HG02642 (cell line): ENCODE data around the gene ABCC3.

ENCODE experiments used
- ATAC-seq: cut with Tn5 transposase; IDR thresholded peaks from one replicate; pipeline ENCODE4 v1.9.1; 2021; ENCODE audit warnings: mild to moderate bottlenecking; ENCODE audit not compliant: unreplicated experiment, poor library complexity

Gene ABCC3

DNA sequence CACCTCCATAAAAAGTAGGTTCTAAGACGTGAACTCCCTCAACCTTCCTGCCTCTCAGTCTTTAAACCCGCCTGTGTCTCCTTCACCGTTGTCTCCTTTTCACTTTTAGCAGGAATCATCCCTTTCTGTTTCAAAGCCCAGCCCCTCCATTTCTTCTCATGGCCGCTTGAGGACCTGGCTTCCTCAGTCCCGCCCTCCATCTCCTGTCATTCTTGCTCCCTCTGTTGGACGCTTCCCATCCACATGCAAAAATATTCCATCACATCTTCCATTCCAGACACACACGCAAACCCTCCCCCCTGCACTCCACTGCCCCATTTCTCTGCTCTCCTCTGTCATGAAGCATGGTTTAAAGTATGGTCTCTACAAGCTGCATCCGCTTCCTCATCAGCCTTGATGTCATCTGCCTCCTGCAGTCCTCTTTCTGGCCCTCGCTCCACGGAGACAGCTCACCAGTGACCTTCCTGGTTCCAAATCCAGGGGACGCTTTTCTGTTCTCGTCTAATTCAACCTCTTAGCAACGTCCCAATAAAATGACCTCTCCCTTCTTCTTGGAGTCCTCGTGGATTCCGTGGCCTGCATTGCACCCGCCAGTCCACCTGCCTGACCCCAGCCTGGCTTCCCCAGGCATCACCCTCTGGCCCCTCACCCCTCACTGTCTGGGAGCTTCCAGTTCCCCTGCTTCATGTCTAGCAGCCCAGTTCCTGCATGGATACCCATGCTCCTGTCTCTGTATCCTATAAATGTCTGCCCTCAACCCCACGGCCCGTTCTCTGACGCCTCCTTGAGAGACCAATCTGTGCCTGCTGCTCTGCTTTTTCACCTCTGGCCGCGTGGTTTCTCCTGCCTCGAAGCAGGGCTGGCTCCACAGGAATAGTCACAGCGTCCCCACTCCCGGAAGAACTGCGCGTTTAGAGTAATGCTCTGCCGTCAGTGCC lies 46.9 kb downstream of the ABCC3 start:
- no peak for ATAC-seq

DNA sequence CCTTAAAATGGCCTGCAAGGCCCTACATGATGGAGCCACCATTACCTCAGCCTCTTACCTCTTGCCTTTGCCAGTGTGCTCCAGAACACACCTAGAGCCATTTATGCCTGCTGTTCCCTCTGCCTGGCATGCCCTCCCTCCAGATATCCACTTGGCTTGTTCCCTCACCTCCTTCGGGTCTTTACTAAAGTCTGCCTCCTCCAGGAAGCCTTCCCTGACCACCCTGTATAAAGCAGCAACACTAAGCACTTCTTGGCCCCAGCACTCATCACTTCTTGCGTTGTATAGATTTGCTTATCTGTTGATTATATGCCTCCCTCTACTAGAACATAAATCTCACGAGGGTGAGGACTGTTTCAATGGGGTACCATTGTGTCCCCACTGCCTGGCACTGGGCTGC lies 47.8 kb downstream of the ABCC3 start:
- ATAC-seq, result no peak

DNA sequence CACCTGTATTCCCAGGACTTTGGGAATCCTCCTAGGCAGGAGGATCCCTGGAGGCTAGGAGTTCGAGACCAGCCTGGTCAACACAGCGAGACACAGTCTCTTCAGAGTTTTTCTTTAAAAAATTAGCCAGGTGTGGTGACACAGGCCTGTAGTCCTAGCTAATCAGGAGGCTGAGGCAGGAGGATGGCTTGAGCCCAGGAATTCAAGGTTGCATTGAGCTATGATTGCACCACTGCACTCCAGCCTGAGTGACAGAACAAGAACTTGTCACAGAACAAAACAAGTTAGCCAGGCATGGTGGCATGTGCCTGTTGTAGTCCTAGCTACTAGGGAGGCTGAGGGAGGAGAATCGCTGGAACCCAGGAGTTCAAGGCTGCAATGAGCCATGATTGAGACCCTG lies 48.3 kb downstream of the ABCC3 start:
- no peak for ATAC-seq

DNA sequence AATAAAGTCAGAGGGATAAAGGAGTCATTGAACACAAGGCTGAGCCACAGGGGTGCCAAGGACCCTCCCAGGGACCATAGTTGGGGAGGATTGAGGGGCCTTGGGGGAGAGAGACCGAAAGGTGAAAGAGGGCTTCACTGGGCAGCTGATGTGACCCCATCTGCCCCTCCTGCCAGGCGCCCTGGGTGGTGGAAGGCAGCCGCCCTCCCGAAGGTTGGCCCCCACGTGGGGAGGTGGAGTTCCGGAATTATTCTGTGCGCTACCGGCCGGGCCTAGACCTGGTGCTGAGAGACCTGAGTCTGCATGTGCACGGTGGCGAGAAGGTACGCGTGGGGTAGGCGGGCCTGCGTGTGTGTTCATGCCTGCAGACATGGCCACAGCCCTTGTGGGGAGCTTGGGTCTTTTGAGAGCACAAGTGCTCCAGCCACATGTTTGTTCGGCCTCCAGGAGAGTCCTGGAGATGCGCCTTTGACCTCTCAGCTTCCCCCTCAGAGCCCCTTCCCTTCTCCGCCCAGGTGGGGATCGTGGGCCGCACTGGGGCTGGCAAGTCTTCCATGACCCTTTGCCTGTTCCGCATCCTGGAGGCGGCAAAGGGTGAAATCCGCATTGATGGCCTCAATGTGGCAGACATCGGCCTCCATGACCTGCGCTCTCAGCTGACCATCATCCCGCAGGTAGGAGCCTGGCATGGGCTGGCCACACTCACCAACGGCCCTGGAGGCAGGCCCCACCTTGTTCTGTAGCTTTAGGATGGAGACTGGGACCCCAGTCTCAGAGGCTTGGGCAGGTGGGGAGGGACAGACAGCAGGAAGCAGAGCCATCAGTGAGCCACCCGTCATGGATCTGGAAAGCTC lies 49.0 kb downstream of the ABCC3 start:
- no peak for ATAC-seq

DNA sequence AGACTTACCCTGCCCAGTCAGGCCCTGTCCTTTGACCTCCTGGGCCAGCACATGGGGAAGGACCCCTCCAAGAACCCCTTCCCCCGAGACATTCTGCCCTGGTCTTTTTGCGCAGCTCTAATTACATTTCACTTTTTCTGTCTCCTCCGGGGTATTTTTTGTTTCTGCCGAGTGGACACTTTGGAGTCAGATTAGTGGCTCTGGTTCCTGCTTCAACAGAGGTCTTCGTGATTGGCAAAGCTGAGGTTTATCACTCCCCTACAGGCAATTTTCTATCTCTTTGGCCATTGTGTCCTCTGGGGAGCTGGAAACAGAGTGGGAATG lies 49.6 kb downstream of the ABCC3 start:
- no peak for ATAC-seq

DNA sequence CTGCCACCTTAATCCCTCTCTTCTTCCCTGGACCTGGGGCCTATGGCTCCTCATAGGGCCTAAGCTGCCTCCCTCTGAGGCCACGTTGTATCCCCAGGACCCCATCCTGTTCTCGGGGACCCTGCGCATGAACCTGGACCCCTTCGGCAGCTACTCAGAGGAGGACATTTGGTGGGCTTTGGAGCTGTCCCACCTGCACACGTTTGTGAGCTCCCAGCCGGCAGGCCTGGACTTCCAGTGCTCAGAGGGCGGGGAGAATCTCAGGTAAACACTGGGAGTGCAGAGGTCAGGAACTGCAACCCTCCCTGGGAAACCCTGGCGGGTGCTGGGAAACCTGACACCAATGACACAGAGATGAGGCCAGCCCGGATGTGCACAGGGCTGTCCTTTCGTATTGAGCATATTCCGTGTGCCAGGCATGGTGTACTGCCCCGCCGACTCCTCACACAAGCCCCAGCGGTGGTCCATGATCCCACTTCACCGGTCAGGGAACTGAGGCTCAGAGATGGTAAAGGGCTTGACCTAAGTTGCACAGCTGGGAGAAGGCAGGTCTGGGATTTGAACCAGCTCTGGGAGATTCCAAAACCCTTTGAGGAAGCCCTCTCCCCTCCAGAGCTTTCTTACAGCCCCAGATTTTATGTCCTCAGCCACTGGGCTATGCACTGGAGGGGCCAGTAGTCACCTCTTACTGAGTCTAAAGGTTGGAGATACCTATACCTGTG lies 50.1 kb downstream of the ABCC3 start:
- ATAC-seq, result no peak

DNA sequence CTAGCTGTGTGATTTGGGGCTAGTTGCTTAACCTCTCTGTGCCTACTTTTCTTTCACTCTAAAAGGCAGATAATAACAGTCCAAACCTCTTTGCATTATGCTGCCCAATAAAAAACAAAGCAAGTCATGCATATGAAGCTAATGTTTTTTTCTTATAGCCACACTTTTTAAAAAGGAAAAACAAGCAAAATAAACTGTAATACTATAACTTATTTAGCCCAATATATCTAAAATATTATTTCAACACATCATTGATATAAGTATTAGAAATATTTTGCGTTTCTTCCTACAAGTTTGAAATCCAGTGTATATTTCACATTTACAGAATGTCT lies 50.6 kb downstream of the ABCC3 start:
- ATAC-seq, result no peak

DNA sequence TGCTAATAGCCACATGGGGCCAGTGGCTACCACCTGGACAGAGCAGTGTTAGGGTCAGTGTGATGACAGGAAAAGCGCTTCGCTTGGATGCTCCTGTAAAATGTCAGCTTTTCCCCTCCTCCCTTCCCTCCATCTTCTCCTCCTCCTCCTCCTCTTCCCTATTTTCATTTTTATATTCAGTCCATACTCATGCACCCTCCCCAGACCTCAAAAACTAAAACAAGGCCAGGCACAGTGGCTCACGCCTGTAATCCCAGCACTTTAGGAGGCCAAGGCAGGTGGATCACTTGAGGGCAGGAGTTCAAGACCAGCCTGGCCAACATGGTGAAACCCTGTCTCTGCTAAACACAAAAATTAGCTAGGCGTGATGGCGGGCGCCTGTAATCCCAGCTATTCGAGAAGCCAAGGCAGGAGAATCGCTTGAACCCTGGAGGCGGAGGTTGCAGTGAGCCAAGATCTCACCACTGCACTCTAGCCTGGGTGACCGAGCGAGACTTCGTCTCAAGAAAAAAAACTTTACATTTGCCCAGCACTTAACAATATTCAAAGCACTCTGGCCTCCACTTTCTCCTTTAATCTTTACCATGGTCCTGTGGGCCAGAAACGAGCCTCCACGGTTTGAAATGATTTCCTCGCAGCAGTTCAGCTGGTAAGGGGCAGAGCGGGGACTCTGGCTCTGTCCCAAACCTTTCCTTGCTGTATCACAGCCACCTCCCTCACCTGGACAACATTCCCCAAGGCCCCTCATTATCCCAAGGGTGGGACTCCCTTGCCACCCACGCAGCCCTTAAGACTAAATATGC lies 51.2 kb downstream of the ABCC3 start:
- ATAC-seq, result no peak

DNA sequence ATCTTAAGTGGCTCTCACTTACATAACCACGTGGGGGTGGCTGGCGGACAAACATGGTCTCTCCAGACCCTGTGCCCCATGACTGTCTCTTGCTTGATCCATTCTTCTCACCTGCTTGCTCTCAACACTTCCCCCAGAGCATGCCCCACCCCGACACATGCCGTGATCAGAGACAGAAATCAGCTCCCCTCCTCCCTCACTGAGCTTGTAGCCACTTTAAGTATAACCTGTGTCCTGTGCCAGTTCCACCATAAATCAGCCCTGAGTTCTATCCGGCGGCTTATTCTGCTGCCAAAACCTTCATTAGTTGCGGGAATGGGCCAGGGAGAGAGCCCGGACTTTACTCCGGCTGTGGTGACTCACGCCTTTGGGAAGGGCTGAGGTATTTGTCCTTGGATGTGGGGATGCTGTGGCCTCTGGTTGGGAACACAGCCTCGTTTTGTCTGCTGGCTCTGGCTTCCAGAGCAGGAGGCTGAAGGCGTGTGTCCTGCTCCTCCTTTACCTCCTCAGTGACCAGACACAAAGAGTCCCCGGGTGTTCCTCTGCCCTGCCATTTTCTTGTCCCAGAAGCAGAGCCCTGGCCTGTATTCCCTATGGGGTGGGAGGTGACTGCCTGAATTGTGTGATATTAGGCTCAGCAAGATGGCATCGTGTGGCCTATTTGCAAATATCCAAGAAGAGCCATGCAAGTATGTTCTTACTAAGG lies 52.0 kb downstream of the ABCC3 start:
- no peak for ATAC-seq

DNA sequence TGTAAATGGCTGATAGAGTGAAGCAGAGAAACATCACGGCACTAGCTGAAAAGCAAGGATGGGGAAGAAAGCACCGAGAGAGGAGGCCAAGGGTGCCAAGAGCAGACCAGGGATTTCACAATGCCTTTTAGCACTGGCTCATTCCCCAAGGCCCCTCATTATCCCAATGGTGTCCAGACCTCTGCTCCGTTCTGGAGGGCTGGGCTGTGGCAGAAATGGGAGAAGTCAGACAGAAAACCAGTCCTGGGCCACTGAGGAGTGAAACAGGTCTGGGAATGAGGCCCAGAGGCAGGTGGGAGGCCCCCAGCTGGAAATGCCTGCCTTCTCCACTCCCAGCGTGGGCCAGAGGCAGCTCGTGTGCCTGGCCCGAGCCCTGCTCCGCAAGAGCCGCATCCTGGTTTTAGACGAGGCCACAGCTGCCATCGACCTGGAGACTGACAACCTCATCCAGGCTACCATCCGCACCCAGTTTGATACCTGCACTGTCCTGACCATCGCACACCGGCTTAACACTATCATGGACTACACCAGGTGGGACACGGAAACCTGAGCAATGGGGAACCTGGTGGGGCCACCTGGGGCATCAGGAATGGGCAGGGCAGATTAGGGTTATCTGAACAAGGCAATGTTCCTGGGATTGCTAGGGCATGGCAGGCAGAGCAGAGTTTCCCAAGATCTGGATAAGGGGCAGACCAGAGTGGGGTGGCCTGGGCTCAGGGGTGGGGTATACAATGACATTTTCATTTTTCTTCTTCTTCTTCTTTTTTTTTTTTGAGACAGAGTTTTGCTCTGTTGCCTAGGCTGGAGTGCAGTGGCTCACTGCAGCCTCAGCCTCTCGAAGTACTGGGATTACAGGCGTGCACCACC lies 52.8 kb downstream of the ABCC3 start:
- ATAC-seq, result no peak

DNA sequence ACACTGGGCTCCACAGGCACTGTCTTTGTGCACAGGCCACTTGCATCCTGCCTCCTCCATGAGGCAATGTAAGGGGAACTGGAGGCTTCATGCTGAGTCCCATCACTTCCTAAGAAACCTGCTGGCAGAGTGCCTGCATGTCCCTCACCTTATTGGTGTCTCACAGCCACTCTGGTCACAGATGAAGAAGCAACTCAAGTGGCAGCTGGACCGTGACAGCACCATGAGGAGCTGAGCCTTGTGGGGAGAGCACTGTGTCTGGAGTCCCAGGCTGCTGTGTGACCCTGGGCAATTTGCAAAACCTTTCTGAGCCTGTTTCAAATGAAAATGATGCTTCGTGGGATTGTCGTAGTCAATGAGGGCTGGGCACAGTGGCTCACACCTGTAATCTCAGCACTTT lies 53.6 kb downstream of the ABCC3 start:
- no peak for ATAC-seq

DNA sequence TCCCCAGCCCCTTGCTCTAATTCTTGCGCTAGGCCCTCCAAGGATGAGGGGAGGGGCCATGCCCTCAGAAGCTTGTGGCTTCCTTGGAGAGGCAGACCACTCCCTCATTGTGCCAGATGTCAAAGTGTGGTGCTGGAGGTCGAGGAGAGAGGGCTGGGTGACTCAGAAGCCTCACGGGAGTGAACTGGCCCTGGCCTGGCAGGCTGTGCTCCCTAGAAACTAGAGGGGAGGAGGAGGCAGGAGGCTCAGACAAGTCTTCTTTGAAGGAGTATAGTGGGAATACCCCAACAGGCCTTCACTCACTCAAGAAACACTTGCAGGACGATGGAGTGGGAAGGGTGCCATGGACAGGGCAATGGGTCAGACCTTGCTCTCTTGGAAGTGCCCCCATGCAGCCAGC lies 54.6 kb downstream of the ABCC3 start:
- no peak for ATAC-seq

DNA sequence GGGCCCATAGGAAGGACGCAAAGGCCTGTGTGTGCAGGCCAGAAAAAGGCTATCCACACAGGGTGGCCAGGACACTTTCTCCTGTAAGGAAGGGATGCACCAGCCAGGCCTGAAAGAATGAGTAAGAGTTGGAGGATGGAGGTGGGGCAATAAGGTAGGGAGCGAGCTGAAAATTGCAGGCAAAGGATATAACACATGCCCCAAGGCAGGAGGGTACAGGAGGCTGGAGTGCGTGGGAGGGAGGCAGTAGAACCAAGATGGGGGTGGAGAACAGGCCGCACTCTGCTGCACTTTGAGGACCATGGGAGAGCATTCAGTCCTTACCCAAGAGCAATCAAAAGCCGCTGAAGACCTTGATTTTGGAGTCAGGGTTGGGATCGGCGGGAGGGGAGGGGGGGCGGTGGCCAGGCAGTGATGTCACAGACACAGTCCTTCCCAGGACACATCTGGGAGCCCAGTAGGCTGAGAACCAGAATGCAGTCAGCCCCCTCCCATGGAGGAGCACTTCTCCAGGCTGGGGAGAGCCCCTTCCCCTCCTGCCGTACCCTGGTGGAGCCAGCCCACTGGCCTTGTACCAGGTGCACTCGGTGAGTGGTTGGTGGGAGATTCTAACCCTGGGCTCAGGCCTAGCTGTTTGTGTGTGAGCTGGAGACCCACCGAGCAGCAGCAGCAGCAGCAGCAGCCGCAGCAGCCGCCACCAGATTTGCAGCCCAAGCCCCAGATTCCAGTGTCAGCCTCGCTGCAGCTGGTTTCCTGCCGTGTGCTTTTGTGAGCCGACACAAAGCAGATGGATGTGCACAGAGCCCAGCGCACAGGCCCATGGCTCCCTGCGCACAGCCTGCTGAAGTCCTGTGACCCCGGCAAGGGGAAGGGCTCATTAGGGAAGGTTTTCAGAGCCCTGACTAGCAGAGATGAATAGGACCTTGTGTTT lies 55.5 kb downstream of the ABCC3 start:
- no peak for ATAC-seq

DNA sequence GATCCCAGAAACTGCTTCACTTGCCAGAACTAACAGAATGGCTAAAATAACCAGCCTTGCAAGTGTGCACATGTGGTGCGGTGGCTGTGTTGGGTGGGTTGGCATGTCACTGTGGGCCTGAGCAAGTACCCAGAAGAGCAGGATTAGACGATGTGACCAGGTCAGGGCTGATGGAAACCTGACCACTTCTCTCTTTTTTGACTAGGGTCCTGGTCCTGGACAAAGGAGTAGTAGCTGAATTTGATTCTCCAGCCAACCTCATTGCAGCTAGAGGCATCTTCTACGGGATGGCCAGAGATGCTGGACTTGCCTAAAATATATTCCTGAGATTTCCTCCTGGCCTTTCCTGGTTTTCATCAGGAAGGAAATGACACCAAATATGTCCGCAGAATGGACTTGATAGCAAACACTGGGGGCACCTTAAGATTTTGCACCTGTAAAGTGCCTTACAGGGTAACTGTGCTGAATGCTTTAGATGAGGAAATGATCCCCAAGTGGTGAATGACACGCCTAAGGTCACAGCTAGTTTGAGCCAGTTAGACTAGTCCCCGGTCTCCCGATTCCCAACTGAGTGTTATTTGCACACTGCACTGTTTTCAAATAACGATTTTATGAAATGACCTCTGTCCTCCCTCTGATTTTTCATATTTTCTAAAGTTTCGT lies 56.3 kb downstream of the ABCC3 start:
- ATAC-seq, result no peak

DNA sequence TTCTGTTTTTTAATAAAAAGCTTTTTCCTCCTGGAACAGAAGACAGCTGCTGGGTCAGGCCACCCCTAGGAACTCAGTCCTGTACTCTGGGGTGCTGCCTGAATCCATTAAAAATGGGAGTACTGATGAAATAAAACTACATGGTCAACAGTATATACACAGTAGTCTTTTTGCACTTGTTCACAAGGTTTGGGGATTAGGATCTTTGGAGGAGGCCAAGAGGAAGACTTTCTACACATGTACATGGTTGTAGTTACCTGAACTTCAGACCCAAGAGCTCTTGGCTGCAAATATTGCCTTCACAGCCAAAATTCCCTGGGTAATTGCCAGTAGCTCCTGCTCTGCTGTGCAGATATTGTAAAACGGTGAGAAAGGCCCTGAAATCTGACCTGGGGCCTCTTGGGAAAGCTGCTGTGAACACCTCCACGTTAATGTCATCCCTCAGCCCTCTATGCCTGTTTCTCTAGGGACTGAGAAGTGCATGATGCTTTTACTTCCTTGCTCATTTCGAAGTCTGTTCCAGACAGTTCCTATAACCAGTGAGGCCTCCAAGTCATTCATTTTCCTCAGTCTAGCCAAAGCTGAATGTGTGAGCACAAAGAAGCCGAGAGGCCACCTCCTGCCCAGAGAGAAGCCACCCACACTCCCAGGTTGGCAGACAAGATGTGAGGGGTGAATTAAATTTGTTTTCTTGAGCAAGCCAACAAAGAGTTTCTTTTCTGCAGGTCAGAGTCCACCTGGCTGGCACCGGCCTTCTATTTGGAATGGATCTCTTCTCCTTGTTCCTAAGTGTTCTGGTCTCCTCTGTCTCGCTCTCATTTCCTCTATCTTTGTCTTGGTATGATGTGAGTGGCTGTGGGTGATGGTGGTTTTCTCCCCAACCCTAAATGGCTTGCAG lies 57.1 kb downstream of the ABCC3 start:
- no peak for ATAC-seq

DNA sequence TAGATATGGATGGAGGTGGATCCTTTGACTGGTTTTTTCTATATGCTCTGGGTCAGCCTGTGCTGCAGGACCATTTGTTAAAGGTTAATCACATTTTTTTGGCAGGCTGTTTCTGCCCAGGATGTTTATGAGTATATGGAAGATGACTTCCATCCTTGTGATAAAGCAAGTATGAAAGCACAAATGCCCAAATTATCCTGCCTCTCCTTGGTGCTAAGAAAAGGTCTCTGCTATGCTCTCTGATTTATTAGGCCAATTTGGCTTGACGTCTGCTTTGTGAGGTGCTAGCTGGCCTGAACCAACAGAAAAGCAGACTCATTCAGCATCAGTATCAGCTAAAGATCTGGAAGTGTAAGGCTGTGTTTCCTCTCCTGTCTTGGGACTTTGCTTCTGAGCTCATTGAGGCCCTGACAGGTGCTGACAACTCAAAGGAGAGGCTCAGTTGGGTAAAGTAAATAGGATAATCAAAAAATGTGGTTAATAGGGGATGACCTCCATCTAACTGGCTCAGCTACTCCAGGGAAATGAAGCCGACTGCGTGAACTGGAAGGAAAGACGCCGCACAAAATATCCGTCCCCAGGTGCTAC lies 57.9 kb downstream of the ABCC3 start:
- ATAC-seq, result no peak
